GM18526 (cell line): ENCODE results near the gene GPR55.

Experiments
- POLR2A ChIP-seq: IDR thresholded peaks from 3 replicates; pipeline ENCODE4 v1.6.1; 2011; ENCODE audit not compliant: insufficient read length; ENCODE audit errors: extremely low read depth

Gene GPR55, protein sequence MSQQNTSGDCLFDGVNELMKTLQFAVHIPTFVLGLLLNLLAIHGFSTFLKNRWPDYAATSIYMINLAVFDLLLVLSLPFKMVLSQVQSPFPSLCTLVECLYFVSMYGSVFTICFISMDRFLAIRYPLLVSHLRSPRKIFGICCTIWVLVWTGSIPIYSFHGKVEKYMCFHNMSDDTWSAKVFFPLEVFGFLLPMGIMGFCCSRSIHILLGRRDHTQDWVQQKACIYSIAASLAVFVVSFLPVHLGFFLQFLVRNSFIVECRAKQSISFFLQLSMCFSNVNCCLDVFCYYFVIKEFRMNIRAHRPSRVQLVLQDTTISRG

DNA sequence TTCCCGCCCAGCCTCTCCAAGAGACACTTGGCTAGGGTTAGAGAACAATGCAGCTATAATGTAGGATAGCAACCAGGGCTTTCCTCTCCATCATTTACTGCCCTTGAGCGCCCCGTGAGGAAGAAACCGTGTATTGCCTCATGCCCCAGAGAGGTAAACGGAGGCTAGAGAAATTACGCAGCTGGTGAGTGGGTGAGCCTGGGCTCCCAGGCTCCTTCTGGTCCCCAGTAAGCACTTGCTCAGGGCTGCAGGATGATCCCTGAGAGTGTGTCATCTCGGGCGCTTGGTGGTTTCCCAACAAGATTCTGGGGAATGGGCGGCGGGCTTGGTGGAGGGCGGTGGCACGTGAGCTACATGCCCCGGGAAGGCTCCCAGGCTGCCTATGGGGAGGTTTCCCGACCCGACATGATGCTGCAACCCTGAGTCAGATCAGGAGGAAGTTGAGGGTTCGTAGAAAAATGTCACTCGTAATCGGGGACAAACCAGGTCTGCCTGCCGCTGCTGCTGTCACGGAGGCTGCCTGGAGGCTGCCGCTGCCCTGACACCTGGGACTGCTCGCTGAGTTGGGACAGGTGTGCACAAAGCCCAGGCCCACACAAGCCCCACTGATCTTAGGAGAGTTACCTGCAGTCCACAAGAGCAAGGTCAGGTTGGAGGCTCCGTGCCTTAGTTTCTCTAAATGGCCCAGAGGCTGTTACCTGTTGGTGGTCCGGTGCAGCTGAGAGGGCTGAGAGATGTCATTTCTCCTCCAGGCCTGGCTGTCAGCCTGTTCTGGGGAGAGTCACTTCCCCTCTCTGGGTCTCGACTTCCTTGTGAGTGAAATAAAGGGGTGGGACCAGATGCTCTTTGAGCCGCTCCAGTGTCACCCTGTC lies at the start of gene GPR55:
Gene GPR55 (minus strand): TSS at position 773 of the 872 bp plus-strand sequence. CDS start 14,280 bp downstream, outside the sequence.
- peak; percentile 35 for TF ChIP-seq POLR2A

GRCh38 chr2:230974096-230974913 lies 49.3 kb upstream of the GPR55 start:
- TF ChIP-seq POLR2A: no peak

DNA sequence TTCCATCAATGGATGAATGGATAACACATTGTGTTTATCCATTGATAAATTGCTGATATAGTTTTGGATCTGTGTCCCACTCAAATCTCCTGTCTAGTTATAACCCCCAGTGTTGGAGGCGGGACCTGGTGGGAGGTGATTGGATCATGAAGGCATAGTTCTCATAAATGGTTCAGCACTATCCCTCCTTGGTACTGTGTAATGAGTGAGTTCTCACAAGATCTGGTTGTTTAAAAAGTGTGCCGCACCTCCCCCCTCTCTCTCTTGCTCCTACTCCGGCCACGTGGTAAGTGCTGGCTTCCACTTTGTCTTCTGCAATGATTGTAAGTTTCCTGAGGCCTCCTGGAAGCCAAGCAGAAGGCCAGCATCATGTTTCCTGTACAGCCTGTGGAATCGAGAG lies 47.0 kb upstream of the GPR55 start:
- TF ChIP-seq POLR2A: no peak

DNA sequence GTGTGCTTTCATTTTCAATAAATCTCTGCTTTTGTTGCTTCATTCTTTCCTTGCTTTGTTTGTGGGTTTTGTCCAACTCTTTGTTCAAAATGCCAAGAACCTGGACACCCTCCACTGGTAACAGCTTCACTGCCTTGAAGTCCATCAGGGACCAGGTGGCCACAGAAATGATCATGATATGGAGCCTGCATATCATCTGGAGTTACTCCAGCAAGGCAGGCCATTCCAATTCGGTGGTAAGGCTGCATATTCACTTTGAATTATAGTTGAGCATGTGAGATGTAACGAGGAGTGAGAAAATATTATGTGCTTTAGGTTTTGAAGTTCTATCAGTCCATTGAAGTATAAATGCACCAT lies 44.6 kb upstream of the GPR55 start:
- TF ChIP-seq POLR2A: no peak

DNA sequence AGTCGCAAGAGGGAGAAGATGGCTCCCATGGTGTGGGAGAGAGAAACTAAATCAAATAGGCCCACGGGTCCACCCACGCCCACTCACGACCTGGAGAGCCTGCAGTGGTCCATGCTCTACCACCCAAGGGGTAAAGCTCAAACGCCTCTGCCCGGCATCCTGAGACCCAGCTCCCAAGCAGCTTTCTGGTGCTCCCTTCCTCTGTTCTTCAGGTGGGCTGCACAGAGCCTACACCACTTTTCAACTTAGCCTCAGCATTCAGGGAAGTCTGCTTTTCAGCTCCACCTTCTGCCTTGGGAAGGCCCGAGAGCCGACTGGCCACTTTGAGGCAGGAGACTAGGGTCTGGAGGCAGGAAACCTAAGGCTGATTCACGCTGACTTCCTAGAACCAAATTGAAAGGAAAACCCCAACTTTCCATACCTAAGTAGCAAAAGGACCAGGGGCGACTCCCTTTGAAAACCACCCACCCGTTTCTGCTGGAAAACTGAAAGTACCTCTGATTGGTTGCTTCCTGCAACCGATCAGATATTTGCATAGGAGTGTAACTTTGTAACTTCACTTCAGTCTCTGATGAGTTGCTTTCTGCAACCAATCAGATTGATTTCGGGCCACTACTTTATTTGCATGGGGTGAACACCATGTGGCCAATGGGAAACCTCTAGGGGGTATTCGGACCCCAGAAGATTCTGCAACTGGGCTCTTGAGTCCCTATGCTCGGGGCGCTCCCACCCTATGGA lies 44.0 kb upstream of the GPR55 start:
- TF ChIP-seq POLR2A: no peak

- TF ChIP-seq POLR2A: no peak
These were observed 42.1 kb upstream of the GPR55 start for GRCh38 chr2:230967113-230967512.

DNA sequence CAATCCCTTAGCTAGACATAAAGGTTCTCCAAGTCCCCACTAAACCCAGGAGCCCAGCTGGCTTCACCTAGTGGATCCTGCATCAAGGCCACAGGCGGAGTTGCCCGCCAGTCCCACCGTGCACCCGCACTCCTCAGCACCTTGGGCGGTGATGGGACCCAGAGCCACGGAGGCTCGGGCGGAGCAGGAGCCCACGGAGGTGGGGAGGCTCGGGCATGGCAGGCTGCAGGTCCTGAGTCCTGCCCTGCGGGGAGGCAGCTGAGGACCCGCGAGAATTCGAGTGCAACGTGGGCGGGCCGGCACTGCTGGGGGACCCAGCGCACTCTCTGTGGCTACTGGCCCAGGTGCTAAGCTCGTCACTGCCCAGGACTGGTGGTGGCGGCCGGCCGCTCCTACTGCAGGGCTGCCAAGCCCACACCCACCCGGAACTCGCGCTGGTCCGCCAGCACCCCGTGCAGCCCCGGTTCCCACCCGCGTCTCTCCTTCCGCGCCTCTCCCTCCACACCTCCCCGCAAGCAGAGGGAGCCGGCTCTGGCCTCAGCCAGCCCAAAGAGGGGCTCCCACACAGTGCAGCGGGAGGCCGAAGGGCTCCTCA lies 39.2 kb upstream of the GPR55 start:
- no peak for TF ChIP-seq POLR2A

DNA sequence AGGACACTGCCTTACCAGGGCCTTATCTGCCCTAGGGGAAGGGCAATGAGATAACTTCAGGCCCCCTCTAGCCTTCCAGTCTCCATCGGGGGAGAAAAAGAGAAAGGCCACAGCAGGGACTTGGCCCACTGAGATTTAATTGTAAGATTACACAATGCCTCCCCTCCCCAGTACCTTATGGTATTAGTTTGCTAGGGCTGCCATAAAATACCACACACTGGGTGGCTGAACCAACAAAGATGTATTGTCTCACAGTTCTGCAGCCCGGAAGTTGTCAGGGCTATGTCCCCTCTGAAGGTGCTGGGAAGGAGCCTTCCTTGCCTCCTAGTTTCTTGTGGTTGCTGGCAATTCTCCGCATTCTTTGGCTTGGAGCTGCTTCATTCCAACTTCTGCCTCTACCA lies 36.0 kb upstream of the GPR55 start:
- TF ChIP-seq POLR2A: no peak

- no peak for TF ChIP-seq POLR2A
These were observed 35.0 kb upstream of the GPR55 start for GRCh38 chr2:230960026-230960425.

GRCh38 chr2:230958820-230959756 lies 34.0 kb upstream of the GPR55 start:
- TF ChIP-seq POLR2A: no peak

GRCh38 chr2:230957756-230958391 lies 32.8 kb upstream of the GPR55 start:
- no peak for TF ChIP-seq POLR2A

DNA sequence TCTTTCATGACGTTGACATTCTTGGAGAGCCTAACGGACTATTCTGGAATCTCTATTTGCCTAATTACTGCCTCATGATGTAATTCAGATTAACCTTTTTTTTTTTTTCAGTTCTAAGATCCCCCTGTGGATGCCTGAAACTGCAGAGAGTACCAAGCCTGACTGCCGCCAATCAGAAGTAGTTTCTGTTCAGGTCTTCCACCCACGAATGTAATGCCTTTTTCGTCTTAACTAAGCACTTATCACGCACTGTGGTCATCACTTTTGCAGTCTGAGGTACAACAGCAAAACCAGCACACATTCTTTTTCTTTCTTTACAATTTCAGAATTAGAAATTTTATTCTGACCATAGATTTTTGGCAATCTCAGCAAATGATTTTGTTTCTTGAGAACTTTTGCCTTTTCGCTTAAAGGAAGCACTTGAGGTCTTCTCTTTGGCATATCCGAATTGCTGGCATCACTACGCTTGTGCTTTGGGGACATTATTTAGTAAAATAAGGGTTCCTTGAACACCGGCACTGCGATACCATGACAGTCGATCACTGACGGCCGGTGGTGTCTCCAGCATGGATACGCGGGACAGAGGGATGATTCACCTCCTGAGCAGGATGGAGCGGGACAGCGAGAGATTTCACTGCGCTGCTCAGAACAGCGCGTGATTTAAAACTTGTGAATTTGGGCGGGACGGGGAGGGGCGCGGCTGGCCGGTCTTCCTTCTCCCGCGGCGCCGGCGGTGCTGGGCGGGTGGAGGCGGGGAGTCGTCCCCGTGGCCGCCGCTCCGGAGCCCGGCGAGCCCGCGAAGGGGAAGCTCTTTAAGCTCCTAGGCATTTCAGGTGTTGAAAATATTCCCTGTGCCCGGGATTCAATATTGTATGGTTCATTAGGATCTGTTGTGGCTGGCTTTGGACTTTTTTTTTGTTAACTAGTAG lies 32.0 kb upstream of the GPR55 start:
- peak; percentile 58 for TF ChIP-seq POLR2A
